ENCODE measurements around the gene FADS2.
A peak's percentile ranks its signal among the peaks of the same experiment; 100 is the strongest.

Gene FADS2

DNA sequence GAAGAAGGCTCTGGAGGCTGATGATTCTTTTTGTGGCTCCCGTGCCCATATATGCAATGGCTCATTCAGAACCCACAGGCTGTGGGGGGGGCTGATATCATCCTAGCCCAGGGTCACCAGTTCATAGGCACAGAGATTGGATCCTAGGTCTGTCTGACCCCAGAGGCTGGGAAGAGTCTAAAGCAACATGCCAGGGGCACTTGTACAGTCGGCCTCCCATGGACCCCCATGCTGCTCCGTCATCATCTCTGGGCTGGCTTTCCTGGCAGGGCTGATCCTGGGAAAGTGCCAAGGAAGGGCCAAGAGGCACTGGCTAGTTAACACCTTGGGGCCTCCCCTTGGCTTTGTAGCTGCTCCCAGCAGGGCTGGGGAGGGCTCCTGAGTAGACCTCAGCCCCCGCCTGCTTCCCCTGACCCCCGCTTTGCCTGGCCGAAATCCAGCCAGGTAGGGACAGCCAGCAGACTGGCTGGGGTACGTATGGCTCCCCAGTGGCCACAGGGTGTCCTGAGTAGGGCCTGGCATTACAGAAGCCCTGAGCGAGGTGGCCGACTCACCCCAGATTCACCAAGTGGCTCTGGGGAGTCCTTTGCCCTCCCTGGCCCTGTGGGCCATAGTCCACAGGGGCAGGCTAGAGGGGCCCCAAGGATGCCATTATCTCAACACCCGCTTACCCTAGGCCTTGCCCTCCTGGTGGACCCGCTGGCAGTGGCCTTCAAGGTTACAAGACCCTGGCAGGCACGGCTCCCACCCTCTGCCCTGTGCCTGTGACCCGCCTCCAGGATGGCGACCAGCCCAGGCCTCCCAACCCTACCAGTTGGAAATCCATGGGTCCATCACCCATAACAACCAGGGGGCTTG, 40.7 kb downstream of the FADS2 start:
- TF ChIP-seq, protein P1, sequence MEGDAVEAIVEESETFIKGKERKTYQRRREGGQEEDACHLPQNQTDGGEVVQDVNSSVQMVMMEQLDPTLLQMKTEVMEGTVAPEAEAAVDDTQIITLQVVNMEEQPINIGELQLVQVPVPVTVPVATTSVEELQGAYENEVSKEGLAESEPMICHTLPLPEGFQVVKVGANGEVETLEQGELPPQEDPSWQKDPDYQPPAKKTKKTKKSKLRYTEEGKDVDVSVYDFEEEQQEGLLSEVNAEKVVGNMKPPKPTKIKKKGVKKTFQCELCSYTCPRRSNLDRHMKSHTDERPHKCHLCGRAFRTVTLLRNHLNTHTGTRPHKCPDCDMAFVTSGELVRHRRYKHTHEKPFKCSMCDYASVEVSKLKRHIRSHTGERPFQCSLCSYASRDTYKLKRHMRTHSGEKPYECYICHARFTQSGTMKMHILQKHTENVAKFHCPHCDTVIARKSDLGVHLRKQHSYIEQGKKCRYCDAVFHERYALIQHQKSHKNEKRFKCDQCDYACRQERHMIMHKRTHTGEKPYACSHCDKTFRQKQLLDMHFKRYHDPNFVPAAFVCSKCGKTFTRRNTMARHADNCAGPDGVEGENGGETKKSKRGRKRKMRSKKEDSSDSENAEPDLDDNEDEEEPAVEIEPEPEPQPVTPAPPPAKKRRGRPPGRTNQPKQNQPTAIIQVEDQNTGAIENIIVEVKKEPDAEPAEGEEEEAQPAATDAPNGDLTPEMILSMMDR (IDR thresholded peaks at IDR 0.05; ENCODE audit: low read depth, low read length), result no peak
- no peak overlapping the region for H3K27ac ChIP-seq
- H3K36me3 ChIP-seq, result peaks cover 27% of the 10 kb centered on the region
- DNase-seq, result no peak
- no peaks in the 10 kb centered on the region for H3K9me3 ChIP-seq (ENCODE audit: severe bottlenecking)
- H3K27me3 ChIP-seq (ENCODE audit: insufficient read depth, low read depth, severe bottlenecking), result no peaks in the 10 kb centered on the region
- no peak overlapping the region for H3K4me3 ChIP-seq (ENCODE audit: low read depth, low read length)

DNA sequence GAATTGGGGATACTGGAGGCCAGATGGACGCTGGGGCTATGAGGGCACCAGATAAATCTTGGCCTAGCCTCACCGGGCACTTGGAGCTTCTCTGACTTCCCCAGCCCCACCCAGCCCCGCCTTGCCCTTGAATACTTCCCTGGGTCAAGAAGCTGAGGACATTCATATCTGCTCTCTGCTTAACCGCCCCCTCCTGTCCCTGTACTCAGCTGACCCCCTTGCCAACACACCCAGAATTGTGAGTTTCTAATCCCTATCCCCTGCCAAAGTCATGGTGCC, 41.3 kb downstream of the FADS2 start:
- TF ChIP-seq, protein P1 (IDR thresholded peaks at IDR 0.05; ENCODE audit: low read depth, low read length), result no peak
- Histone ChIP-seq H3K4me3 (ENCODE audit: low read depth, low read length) (no peak overlapping the region), H3K9me3 (ENCODE audit: severe bottlenecking) (no peaks in the 10 kb centered on the region), H3K36me3 (peaks cover 24% of the 10 kb centered on the region), H3K27me3 (ENCODE audit: insufficient read depth, low read depth, severe bottlenecking) (no peaks in the 10 kb centered on the region), H3K27ac (no peak overlapping the region)
- no peak for DNase-seq

- TF ChIP-seq, protein P1 (IDR thresholded peaks at IDR 0.05; ENCODE audit: low read depth, low read length), result no peak
- no peak overlapping the region for H3K27ac ChIP-seq
- peaks cover 19% of the 10 kb centered on the region for H3K36me3 ChIP-seq
Measured at GRCh38 chr11:61869708-61870451, 41.8 kb downstream of the FADS2 start.

DNA sequence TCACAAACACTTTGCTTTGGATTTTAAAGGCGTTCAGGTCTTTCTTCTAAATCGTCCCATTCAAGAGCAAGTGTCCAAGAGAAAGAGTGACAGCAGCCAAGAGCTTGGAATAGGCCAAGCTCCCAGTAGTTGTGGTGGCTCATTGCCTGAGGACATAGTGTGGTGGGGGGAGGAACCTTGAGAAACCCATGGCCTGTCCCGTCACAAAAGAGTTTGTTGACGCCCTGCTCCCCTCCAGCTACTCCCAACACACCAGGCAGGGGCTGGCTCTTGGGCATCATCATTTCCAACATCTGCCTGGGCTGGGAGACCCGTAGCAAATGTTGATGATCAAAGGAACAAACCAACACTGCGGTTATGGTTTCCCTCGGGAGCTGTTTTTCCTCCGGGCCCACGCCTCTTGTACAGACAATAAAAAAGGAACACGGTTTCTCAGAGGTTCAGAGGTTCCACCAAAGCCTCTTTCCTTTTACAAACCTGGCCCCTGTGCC, 42.5 kb downstream of the FADS2 start:
- DNase-seq, result no peak
- TF ChIP-seq, protein P1 (IDR thresholded peaks at IDR 0.05; ENCODE audit: low read depth, low read length), result no peak

More at GRCh38 chr11:61869708-61870451, 41.8 kb downstream of the FADS2 start:
- DNase-seq, result no peak
- H3K9me3 ChIP-seq (ENCODE audit: severe bottlenecking), result no peaks in the 10 kb centered on the region
- no peak overlapping the region for H3K4me3 ChIP-seq (ENCODE audit: low read depth, low read length)
- H3K27me3 ChIP-seq (ENCODE audit: insufficient read depth, low read depth, severe bottlenecking), result no peaks in the 10 kb centered on the region

DNA sequence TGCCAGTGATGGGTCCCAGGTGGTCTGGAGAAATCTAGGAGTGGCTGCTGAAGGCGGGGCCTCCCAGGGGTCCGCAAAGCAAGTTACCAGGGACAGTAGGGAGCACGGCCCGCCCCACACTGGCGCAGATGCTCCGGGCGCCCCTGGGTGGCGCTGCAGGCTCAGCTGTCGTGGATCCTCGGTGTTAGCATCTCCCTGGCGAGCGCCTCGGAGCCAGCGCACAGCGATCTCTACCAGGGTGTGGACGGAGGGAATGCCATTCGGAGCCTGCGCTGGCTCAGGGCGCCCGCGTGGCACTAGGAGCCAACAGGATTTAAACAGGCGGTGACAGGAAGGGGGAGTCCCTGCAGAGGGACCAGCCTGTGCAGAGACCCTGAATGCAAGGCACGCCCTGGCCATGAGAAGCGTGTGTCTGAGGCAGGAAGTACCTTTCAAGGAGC, 43.1 kb downstream of the FADS2 start:
- DNase-seq, result peak; percentile 86
- Histone ChIP-seq H3K27ac (no peak overlapping the region), H3K27me3 (ENCODE audit: insufficient read depth, low read depth, severe bottlenecking) (no peaks in the 10 kb centered on the region), H3K36me3 (peaks cover 6% of the 10 kb centered on the region), H3K4me3 (ENCODE audit: low read depth, low read length) (peak overlapping the region; percentile 26; the same call in 1 of the 2 replicates), H3K9me3 (ENCODE audit: severe bottlenecking) (no peaks in the 10 kb centered on the region)
- TF ChIP-seq, protein P1 (IDR thresholded peaks at IDR 0.05; ENCODE audit: low read depth, low read length), result peak; percentile 97

More for the DNA sequence above, 42.5 kb downstream of the FADS2 start:
- Histone ChIP-seq H3K4me3 (ENCODE audit: low read depth, low read length) (no peak overlapping the region), H3K9me3 (ENCODE audit: severe bottlenecking) (no peaks in the 10 kb centered on the region), H3K36me3 (peaks cover 12% of the 10 kb centered on the region), H3K27ac (no peak overlapping the region), H3K27me3 (ENCODE audit: insufficient read depth, low read depth, severe bottlenecking) (no peaks in the 10 kb centered on the region)

Data from WERI-Rb-1 (cell line).